ENCODE results near the gene OPCML.

OPCML gene

DNA sequence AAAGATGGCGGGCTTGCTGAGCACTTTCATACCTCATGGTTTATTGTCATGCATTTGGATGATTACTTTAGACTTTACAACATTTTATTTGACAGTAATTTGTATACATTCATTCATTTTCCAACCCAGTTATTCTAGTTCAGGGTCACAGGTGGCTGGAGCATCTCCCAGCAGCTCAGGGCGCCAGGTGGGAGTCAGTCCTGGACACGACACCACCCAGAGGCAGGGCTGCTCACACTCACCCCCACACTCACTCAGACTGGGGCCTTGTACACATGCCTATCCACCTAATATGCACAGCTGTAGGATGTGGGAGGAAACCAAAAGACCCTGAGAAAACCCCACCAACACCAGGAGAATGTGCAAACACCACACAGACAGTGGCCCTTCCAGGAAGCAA is 123.9 kb downstream of the OPCML start:
- no peak for DNase-seq

GRCh38 chr11:133406489-133406888 is 125.8 kb downstream of the OPCML start:
- DNase-seq, result no peak

GRCh38 chr11:133403900-133404299 is 128.4 kb downstream of the OPCML start:
- DNase-seq, result peak; percentile 5

DNA sequence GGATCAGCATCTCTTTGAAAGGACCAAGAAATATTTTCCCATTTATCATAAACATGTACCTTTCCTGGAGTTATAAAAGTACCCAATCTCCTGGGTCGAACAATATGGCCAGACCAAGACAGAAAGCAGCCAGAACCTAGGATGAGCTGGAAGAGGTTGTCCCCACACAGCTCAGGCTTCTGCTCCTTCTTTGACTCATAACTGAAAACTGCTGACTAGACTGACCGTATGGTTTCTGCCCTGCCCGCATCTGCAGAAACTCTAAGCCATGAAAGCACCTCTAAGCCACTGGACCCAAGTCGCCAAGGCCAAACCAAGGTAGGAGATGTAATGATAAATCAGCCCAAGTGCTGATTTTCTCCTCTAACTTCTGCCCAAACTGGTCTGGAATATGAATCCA is 129.8 kb downstream of the OPCML start:
- DNase-seq, result no peak

DNA sequence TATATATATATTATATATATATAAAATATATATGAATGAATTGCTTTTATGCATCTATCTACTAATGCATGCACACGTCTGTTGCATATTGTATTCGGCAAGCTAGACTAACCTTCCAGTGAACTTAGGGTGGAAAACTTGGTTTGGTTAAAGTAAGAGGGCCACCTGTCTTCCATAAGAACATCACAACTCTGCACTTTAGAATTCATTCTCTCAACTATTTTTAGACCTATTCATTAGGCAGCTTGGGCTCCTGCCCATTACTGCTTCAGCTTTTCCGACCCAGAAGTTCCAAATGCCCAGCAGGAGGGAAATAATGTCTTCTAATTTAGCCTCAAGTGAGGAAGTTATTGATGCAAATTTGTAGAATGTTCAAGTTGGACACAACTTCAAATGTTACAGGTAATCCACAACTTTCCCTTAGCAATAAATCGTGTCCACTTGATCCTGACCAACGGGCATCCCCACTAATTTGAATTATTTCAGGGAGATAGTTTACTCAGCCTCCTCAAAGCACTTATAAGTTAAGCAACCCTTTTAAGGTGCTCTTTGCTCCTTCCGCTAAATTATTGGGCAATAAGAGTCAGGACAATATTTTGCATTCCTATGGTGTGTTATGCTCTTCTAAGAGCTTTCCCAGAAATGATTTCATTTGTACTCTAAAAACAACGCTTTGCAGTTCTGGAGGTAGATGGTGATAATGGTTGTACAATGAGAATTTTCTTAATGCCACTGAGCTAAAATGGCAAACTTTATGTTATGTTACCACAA is 132.3 kb downstream of the OPCML start:
- no peak for DNase-seq

GRCh38 chr11:133399294-133399693 is 133.0 kb downstream of the OPCML start:
- no peak for DNase-seq

DNA sequence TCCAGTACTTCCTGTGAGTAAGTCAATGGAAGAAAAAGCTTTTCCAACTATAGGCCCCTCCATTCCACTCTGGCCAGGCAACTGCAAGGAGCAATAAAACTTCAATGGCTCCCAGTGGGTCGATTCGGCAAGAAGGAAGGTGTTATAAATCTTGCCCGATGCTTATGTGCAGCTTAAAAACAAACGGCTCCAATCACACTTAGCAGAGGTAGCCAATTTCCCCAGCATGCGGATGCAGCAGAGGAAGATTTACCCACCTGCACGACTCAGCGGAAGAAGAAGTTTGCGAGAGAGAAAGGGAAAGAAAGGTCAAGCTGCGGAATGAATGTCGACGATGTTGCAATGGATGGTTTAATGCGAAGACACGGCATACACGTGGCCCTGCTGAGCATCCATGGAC is 141.5 kb downstream of the OPCML start:
- no peak for DNase-seq

DNA sequence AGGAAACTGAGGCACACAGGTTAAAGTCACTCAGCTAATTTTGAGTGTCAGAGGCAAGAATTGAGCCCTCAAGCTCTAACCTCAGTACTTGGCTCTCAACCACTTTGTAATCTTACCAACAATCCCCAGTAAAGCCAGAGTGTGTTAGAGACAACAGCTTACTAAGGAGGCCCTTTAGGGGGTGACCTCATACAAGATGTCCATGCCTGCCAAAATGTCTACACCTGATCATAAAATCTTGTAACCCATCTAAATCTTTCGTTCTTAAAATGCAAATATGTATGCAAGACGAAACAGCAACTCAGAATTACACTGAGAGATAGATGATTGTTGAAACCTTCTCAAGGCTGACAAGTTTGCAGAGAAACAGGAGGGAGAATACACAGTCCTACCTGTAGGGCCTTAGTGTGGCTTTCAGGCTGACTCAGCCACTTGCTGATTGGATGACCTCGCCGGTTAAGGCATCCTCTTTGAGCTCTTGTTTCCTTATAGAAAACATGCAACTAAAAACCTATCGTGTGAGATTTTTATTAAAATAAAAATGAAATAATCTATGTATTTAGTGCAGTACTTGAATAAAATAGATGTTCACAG is 143.2 kb downstream of the OPCML start:
- DNase-seq, result no peak

GRCh38 chr11:133388260-133388659 is 144.0 kb downstream of the OPCML start:
- no peak for DNase-seq

GRCh38 chr11:133386852-133387251 is 145.4 kb downstream of the OPCML start:
- no peak for DNase-seq

- no peak for DNase-seq
Measured at GRCh38 chr11:133386262-133386661, 146.0 kb downstream of the OPCML start.

DNA sequence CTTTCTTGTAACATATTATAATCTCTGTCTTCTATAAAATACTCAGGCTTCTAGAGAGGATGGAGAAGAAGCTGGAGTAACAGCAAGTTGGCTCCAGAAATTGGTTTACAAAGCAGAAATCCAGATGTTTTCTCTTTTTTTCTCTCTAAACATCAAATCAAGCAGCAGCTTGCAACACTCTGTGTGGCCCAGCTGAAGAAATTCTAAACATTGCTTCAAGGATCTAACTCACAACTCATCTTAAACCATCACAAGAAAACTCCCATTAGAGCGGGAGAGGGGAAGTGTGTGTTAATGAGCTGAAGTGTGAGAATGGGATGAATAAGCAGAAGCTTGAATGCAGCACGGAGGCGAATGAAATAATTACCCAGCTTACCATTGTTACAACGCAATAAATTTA is 146.5 kb downstream of the OPCML start:
- no peak for DNase-seq

DNA sequence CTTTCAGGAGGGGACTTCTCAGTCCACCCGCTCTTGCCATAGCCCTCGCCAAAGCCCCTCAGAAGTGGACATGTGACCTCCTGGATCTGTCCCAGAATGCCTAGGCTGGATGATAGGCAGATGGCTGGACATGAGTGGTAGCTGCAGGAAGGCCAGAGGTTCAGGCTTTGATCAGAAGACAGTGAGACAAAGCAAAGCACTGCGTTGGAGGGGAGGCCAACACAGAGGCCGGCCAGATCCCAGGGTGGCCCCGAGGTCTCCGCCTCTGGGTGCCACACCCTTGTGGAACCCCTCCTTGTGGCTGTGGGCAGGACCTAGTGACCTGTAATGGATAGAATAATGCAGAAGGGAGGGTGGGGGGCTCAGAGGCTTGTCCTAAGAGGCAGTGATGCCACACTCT is 147.6 kb downstream of the OPCML start:
- DNase-seq, result no peak

- no peak for DNase-seq
Measured at GRCh38 chr11:133383689-133384088, 148.6 kb downstream of the OPCML start.

DNA sequence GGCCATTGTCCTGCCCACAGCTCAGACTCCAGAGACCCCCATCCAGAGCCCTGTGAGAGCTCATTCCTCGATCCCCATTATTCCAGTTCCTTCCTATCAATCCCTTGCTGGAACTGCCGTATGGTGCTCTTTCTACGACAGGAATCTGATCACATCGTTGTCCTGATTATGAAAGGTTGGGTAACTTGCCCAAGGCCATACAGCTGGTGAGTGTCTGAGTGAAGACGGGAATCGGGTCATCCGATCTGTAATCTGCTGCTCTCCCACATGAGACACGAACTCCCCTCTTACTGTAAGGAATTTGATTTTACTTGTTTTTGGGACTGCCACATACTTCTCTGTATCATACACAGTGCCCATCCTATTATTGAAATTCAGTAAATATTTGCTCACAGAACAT is 149.1 kb downstream of the OPCML start:
- no peak for DNase-seq

GRCh38 chr11:133382131-133382812 is 150.0 kb downstream of the OPCML start:
- no peak for DNase-seq

DNA sequence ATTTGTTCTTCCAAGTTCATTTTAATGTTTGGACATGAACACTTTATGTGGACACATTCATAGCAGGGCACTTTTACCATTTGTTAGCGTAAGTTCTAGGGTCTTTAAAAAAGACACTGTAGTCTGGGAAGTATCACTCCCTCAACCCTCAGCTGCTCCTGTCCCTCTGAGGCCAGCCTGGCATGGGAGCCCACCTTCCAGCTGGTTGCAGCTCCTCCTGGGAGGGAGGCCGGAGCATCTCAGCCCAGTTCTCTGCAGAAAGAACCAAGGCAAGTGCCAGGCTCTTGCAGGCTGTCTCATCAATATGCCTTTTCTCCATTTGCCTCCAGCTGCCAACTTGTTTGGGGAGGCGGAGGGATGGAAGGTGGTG is 150.6 kb downstream of the OPCML start:
- DNase-seq, result no peak

DNA sequence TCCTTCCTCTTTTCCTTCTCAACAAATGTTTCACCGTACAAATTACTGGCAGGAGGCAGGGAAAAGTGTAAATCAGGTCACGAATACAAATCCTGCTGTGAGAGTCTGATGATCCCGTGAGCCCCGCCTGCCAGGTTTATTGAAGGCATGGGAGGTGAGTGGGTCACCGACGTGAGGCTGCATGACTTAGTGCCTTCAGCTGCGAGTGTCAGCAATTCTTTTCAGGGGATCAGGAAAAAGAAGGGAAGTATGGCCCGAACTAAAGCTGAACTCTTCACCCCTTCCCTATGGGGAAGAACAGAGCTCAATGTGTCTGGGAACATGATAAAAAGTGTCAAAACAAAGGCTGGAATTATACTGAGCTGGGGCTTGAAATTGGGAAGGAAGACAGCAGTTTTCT is 166.2 kb downstream of the OPCML start:
- no peak for DNase-seq

GRCh38 chr11:133362916-133363315 is 169.4 kb downstream of the OPCML start:
- DNase-seq, result no peak

GRCh38 chr11:133362156-133362555 is 170.1 kb downstream of the OPCML start:
- no peak for DNase-seq

- DNase-seq, result no peak
Measured at GRCh38 chr11:133361689-133361994, 170.7 kb downstream of the OPCML start.

DNA sequence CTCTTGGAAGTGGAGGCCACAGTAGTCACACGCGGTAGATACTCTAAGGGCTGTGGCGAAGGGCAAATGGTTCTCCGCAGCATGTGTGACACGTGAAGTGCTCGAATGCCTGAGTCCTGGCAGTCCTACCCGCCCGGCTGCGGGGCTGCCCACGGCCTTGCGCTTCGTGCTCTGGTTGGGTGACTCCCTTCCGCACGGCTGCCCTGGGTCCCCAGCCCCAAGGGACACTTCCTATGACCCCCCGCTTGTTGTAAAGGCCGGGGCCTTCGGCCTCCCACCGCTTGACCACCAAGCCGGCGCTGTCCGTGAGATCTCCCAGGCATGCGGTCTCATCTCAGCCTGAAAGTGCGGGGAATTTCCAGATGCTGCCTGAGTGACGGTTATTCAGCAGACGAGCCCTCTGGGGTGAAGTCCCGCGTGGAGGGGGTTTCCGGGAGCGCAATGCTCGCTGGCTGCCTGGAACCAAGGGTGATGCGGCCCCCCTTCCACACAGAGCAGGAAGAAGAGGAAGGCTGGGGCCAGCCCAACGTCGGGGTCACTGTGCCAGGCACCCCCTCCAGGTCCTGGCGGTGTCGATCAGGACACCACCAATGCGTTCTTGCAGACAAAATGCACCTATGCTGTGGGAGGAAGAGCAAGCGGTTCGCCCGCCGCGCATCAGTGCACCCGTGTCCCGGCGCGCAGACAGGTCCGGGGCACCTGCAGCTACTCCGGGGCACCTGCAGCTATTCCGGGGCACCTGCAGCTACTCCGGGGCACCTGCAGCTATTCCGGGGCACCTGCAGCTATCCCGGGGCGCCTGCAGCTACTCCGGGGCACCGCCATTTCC is 171.2 kb downstream of the OPCML start:
- DNase-seq, result no peak

- no peak for DNase-seq
Measured at GRCh38 chr11:133355095-133355494, 177.2 kb downstream of the OPCML start.

- DNase-seq, result no peak
Measured at GRCh38 chr11:133354069-133354468, 178.2 kb downstream of the OPCML start.

All from inflammatory macrophage treated with lipopolysaccharide for 4 hours (primary cell).